HG03175 (cell line): Measurements from ENCODE around the gene MARCHF3.

Experiments
- ATAC-seq: cut with Tn5 transposase; IDR thresholded peaks from one replicate; pipeline ENCODE4 v1.9.1; 2021; ENCODE audit warnings: mild to moderate bottlenecking, moderate library complexity; ENCODE audit not compliant: unreplicated experiment

MARCHF3 gene

DNA sequence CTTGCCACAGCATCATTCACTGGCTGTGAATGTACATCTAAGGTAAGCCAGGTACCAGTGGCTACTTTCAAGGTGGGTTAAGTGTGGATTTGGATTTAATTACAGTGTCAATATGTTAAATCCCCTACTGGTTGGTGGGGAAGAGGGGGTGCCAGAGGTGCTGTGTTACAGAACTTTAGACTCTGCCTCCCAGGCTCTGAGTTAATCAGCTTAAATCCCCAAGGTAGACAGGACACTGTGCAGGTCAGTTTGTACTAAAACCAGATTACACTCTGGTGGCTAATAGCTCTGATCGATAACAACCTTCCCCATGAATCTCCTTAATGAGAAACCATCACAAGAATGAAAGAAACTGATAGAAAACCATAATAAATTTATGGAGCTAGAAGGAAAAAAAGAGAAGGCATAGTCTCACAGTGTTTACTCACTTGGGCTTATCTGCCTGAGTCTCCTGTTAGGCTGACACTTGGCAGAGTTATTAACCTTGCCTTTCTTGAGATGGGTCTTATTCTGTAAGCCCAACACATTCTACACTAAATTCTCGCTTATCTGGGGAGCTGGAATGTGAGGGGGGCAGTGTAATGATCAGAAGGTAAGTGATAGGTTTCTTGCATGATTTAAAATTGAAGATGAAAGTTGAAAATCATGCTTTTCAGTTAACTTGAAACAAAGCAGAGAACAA is 146.7 kb downstream of the MARCHF3 start:
- no peak for ATAC-seq

DNA sequence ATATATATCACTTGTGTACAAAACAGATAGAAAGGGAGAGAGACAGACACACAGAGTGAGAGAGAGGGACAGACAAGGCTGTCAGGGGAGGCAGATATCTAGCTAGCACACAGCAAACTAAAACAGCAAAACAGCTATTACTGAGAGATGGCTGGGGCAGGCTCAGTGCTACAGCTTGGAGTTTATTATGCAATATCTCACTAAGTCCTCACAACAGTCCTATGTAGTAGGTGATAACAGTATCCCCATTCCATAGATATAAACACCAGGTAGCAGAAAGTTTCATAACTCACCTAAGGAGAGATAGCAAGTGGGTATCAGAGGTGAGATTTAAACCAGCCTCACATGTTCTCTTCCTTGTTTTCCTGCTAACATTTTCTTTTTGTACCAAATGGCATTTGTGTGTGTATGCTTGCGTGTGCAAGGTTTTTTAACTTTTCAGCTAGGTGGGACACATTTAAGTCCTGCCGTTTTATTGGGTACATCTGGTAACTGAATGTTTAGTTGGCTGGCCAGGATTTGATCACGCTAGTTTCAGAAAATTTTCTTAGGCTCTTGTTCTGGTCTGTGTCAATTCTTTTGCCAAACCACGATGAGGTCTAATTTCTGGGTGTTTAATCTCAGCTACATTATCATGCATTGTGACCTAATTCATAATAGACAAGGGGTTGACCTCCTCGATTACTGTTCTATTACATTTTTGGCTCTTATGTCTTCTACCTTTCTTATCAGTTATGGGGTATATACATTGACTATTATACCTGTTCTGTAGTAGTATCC is 148.3 kb downstream of the MARCHF3 start:
- ATAC-seq = no peak

DNA sequence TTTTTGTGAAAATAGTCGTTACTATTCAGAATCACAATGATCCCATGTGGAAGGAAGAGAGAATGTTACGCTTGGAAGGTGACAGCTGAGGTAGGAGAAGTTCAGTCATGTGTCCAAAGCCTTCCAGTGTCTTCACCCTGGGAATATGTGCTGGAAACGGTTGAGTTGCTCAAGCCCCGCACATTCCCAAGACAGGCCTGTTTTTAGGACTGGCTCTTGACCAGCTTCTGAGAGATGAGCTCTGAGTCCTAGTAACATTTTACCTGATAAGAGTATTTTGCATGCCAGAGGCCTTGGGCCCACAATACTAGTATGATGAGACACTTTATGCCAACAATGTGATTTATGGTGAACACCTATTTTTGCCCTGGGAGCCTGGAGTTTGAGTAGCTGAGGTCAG is 151.7 kb downstream of the MARCHF3 start:
- no peak for ATAC-seq

DNA sequence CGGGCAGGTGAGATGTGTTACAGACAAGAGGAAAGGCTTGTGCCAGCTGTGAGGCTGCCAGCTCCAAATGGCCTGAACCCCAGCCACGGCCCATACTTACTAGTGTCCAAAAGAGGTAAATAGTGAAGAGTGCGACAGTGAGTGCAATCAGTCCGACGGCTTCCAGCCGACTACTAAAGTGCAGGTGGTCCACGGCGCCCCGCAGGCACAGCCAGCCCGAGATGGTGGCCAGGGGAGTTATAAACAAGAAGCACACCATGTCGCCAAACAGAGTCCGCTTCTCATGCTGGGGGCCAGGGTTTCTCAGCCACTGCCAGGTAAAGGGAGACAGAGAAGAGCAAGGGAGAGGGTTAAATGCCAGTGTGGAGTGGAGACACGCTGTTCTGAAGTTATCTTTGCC is 152.3 kb downstream of the MARCHF3 start:
- ATAC-seq = no peak

DNA sequence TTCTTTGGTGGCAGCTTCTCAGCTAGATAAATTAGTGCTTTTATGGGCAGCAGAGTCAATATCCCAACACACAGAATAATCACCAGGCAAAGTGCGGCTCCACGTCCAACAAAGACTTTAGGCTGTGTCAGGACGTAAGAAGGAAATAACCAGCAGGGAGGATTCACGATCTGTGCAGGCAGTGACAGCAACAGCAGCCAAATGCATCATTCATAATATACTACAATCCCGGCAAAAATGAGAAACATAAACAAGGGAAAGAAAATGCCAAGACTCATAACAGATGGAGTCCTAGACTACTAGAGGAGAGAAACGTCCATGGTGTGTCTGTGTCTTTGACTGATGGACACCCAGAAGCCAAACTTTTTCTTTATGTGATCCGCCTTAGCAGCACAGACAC is 152.8 kb downstream of the MARCHF3 start:
- ATAC-seq = no peak

DNA sequence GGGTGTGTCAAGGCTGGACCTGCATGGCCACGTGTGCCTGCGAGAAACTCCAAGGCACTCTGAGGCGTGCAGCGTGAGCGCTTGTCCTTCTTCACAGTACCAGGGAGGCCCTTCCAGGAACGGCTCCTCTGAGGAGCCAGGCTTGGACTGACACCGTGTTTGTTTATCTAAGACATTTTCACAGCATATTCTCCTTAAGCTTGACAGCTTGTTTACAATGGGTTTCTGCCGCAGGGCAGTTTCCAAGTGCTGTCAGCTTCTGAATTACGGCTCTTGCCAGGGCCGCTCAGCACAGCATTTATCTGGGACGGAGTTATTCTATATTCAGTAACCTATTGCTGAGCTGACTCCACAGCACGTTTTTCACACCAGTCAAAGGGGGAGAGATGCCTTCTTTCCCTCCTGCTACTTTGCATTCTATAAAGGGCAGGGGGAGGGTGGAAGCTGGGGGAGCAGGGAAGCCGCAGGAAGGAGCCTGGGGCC is 155.0 kb downstream of the MARCHF3 start:
- no peak for ATAC-seq

DNA sequence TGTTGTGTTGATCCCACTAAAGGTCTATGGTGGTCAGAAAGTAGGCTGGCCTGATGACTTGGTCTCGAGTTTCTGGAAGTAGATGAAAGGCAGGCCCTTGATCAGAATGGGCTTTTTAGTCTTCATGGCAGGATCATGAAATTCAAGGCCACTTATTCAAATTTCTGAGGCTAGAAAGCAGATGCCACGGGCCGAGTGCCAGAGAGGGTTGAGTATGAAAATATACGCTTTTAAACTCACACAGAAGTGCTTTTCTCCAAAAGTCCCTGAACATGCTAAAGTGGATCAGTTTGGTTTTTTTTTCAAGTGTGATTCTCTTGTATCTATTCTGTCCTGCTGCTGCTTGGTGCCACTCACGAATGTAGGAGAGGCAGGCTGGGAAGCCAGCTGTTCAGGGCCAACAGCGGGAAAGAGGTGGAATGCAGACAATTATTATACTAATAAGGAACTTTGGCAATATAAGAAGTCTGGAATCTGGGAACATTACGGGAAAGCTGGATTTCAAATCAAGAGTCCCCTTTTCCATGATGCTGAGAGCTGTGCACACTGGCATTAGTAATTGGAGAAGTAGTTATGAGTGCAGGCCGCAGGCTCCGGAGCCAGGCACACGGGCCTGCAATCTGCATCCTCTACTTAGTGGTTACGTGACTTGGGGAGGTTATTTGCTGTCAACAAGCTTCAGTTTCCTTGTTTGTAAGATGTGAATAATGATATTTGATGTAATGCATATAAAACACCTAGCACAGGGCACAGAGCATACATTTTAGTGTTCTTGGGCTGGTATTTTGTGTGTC is 157.6 kb downstream of the MARCHF3 start:
- ATAC-seq = no peak

DNA sequence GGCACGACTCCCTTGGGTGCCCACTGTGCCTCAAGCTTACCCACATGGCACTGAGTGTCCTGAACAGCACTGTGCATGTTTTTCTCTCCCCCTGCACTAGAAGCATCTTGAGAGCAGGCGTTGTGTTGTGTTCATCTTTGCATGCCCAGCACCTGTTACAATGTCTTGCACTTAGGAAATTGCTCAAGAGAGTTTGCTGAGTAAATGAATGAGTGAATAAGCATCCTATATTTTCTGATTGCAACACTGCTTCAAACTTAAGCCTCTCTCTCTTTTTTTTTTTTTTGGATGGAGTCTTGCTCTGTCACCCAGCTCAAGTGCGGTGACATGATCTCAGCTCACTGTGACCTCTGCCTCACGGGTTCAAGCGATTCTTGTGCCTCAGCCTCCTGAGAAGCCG is 158.9 kb downstream of the MARCHF3 start:
- no peak for ATAC-seq

DNA sequence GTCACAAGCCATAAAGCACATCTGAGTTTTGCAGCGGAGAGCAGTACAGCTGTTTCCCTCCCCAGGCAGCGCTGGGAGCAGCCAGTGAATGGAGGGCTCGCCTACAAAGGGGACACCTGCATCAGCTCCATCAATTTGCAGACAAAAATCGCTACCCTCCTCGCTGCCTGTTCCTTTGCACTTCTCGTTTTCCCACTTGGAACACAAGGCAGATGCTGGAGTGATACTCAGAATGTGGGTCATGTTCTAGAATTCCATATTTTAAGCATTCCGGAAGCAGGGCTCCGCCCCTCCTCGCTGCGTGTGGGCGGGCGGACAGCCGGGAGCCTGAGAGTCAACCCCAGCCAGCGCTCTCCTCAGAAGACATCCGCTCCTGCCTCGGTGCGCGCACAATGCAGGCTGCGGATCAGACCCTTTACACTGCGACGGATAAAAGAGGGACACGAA is 161.3 kb downstream of the MARCHF3 start:
- no peak for ATAC-seq

DNA sequence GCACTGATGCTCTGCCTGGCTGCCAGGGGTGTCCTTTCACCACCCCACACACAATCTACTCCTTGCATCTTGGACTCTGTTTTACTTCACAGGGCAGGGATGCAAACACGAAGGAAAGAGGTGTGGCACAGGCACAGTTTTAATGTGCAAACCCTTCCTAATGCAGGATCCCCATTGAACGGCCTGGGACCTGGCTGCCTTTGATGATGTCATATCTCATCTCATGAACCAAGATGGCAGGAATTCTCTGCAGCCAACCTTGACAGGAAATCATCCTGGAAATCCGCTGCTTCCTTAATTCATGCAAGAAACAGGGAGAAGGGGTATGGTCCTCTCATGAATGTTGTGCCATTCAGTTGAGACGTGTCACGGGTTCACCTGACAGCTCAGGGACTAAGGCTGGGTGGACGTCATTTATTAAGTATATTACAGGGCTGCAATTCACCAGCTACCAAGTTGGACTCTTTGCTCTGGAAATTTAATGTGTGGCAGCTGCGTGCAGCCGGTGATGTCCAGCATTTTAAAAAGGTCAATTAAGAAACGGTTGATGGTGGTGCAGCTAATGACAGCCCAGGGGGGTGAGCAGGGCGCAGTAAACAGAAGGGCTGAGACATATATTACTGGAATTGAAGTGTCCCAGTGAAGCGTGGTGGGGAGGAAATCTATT is 161.9 kb downstream of the MARCHF3 start:
- ATAC-seq = no peak

DNA sequence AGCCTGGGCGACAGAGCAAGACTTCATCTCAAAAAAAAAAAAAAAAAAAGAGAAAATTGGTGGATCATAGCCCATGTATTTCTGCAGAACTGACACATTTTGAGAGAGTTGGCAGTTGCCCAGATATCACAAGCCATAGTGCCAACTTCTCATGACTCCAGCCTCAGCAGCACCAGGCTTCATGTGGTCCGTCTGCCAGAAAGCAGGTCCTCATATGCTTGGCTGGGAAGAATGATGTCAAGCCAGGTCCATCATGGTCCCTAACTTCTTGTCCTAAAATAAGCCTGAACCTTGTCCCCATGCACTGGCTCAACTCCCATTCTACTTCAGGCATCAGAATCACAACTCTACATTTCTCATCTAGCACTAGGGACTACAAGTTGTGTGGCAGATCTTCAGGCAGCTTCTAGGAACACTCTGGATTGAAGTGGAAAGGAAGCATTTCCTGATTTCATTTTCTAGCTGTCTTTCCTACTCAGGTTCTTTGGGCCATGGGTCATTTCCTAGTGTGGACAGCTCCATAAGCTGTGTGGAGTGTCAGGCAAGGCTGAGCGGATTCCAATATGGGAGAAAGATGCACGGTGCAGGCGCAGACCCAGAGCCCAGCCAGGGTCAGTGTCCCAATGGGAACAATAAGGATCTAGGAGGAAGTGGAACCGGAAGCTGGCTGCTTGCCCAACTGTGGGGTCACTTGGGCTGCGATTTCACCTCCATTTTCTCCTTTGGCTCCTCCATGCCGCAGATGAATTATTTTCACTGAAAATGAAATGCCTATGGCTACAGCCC is 163.3 kb downstream of the MARCHF3 start:
- ATAC-seq = no peak

DNA sequence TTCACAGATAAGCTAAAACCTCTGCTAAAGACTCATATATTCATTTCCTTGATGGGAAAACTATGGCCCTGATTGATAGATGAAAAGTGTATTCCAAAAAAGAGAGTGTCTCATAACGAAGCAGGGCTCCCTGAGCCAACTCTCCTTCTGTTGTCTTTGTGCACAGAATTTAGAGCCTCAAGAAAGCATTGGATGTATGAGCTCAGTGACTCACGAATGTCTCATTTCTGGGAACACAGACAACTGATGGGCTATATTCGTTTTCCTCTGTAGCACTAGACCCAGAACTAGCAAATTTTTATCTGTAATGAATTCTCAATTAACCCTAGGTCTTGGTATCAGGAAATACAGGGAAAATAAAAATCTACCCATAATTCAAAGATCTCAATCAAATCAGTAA is 165.1 kb downstream of the MARCHF3 start:
- ATAC-seq = no peak

DNA sequence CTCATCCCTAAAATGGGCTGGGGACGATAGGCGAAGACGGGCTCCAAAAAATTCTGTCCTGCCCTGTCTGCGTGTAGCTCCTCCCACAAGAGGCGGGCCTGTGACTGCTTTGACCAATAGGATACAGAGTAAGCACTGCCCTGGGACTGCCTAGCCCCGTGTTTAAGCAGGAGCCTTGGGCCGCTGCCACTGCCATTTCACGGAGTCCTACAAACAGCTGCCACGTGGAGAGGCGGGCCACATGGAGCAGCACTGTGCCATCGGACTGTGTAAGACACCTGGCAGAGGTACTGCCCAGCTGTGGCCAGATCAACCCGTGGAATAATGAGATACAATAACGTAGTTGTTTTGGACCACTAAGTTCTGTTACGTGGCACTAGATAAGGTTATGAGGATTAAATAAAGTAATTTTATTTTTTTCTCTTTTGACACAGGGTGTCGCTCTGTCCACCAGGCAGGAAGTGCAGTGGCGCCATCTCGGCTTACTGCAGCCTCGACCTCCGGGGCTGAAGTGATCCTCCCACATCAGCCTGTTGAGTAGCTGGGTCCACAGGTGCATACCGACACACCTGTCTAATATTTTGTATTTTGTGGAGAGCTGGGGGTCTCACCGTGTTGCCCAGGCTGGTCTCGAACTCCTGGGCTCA is 166.2 kb downstream of the MARCHF3 start:
- no peak for ATAC-seq

DNA sequence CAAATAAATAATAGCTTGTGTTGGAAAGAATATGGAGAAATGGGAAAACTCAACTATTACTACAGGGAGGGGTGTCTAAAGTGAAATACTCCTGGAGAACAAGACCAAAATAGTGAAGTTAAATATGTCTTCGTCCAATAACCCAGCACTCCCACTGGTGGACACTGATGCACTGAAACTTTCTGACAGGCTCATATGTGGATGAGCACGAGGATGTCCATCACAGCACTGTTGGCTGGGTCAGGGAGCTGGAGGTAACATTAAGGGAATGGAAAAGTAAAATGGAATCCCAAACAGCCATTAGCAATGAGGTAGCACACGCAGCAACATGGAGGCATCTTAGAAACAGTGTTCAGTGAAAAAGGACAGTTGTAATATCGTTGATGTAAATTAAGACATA is 167.0 kb downstream of the MARCHF3 start:
- no peak for ATAC-seq

DNA sequence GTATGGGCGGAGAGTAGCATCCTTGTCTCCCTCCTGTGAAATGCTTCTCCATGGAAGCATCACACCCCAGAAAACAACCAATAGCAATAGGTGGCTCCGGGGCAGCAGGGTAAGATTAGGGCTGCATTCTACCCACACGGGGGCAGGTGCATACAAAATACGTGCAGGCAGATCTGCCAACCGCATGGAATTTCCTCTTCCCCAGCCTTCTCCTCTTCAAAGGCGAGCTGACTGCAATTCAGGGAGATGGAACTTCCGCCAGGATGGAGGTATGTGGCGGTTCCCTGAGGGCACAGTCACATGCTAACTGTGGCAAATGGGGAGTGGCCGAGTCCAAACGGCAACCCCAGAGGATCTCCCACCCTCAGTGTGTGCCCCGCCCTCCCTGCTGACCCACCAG is 171.9 kb downstream of the MARCHF3 start:
- no peak for ATAC-seq

DNA sequence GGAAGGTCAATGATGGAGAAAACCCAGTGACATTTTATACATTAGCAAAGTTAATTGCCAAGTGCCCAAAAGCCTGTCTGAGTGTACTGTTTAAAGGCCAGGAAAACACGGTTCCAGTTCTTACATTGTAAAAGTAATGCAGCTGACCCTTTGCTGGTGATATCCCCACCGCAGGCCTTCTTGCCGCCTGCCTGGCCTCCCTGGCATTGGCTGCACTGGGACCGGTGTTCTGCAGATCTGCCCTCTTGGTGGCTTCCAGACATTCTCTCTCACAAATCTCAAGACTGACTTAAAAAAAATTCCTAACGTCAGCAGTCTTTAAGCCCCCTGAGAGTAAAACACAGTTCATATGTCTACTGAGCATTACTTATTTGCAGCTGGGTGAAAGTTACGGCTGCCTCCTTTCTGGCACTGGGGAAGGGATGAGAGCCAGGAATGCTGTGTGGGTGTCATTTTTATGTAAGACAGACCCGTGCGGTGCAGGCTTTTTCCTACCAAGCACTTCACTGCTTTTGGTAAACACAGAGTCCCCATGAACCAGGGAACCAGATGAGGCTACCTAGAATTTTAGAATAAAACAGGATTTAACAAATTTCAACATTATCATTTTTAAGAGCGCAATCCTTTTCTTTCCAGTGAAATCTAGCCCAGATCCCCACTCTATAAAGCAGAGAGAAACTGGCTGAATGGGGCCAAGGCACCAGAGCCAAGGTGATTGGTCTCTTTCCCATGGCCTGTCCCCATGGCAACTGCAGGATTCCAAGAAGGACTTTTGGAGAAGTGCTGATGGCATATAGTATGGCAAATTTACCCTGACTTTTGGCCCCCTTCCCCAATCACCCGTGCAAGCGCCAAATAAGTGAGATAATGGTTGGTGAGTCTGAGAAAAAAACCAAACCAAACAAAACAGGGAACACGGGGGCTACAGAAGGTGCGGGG is 172.6 kb downstream of the MARCHF3 start:
- ATAC-seq = no peak

DNA sequence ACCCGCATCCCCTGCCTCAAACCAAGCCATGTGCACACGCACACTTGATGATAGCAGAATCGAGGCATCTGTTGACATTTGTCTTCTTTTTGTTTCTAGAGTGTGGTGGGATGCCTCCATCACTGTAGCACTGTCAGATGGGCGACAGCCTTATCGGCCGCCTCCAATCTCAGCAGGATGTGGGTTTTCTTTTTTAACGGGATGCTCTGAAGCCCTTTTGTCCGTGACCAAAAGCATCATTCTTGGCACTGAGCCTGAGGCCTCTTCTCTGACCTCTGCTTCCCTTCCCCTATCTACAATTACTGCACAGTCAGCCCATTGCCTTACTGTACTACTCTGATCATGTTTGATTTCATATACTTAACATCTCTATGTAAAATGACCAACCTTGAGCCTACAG is 175.1 kb downstream of the MARCHF3 start:
- no peak for ATAC-seq

DNA sequence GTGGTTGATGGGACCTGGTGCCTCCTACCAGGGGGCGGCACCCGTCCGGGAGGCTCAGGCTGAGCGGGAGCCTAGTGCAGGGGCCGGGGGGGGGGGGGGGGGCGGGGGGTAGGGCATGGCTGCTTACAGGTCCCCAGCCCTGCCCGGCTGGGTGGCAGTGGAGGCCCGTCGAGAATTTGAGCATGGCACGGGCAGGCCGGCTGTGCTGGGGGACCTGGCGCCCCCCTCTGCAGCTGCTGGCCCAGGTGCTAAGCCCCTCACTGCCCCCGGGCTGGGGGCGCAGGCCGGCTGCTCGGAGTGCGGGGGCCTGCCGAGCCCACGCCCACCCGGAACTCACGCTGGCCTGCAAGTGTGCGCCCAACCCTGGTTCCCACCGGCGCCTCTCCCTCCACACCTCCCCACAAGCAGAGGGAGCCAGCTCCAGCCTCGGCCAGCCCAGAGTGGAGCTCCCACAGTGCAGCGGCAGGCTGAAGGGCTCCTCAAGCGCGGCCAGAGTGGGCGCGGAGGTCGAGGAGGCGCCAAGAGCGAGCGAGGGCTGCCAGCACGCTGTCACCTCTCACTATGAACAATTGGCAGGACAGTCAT is 175.7 kb downstream of the MARCHF3 start:
- ATAC-seq = no peak
